Middle frontal gyrus (tissue), 1 donor: ENCODE data around the gene TMEM184B.

Experiments used
- DNase-seq: peaks from one replicate; pipeline ENCODE4 v3.0.0-alpha.2; 2015; ENCODE audit warnings: low spot score; ENCODE audit errors: extremely low spot score

Gene TMEM184B

GRCh38 chr22:38272373-38273134 lies at the start of gene TMEM184B:
Gene TMEM184B, minus strand, starts transcription at chr22:38273010. Its CDS starts 25,049 bp downstream, at chr22:38247961.
- peak; percentile 74 for DNase-seq

- no peak for DNase-seq
Observed at GRCh38 chr22:38320605-38321402, 48.0 kb upstream of the TMEM184B start.

- DNase-seq = no peak
Observed at GRCh38 chr22:38318792-38319773, 46.3 kb upstream of the TMEM184B start.

- DNase-seq = no peak
Observed at GRCh38 chr22:38317995-38318715, 45.3 kb upstream of the TMEM184B start.

GRCh38 chr22:38317122-38317994 lies 44.5 kb upstream of the TMEM184B start, which contains the start of gene CSNK1E:
Gene CSNK1E, minus strand, starts transcription at chr22:38317433. Its CDS starts 3,276 bp downstream, at chr22:38314157.
- DNase-seq = peak; percentile 52

GRCh38 chr22:38316364-38317121 lies 43.7 kb upstream of the TMEM184B start:
- peak; percentile 53 for DNase-seq

- DNase-seq = no peak
Observed at GRCh38 chr22:38315823-38316363, 43.1 kb upstream of the TMEM184B start.

GRCh38 chr22:38314933-38315822 lies 42.4 kb upstream of the TMEM184B start:
- DNase-seq = no peak

GRCh38 chr22:38314051-38314932 lies 41.5 kb upstream of the TMEM184B start:
- DNase-seq = no peak

GRCh38 chr22:38313384-38313955 lies 40.7 kb upstream of the TMEM184B start:
- DNase-seq = no peak

GRCh38 chr22:38312261-38312800 lies 39.5 kb upstream of the TMEM184B start:
- no peak for DNase-seq

- DNase-seq = no peak
Observed at GRCh38 chr22:38311323-38311620, 38.5 kb upstream of the TMEM184B start.

GRCh38 chr22:38310518-38311322 lies 37.9 kb upstream of the TMEM184B start:
- no peak for DNase-seq

GRCh38 chr22:38309614-38310517 lies 37.1 kb upstream of the TMEM184B start:
- no peak for DNase-seq
